ENCODE measurements around the gene NOTUM. TPM values are rescaled to one million over a fixed set of nuclear protein-coding genes. Genes with fewer than 3 reads are reported as not detected.

The NOTUM gene
- total and polyA plus RNA-seq, 2 donors (not counting 3 experiments of a cell fraction or from before 2014, with no cell fraction given): not detected

- H3K9me1 ChIP-seq (replicated peaks; ENCODE audit: control insufficient read depth, extremely low read depth, insufficient read depth, low read length): no peaks in the 10 kb centered on the region
- H3K4me2 ChIP-seq (ENCODE audit: insufficient read depth, low read length): peak overlapping the region; percentile 79
- intact Hi-C loops (cut with micrococcal nuclease): loop anchor here (1.0 to 2.0 kb wide), 3 partner anchors 16 to 40 kb away; partner anchors contain the start of genes ALYREF, ANAPC11, ARHGDIA and MAFG
- H3K36me3 ChIP-seq (ENCODE audit: control insufficient read depth in 2 of 2, extremely low read depth in 1 of 2, insufficient read depth in 2 of 2, low read length in 2 of 2): peaks cover 7 to 24% of the 10 kb centered on the region in 2 experiments
- dilution Hi-C loops (cut with MboI; ENCODE audit: extremely low pct_ligation_motif_present, low sequenced_read_pairs): no loop called here
- H3K79me2 ChIP-seq (ENCODE audit: control insufficient read depth, insufficient read depth, low read length): no peaks in the 10 kb centered on the region
- H3K9ac ChIP-seq (replicated peaks; ENCODE audit: extremely low read depth, insufficient read depth, low read length): peak overlapping the region; percentile 32
- no peak for FAIRE-seq
- peak overlapping the region; percentile 9 for H2AFZ ChIP-seq (ENCODE audit: low read depth, low read length)
- TF ChIP-seq MYC (IDR thresholded peaks at IDR 0.05; ENCODE audit: low read depth, low read length): no peak
- no peak for TF ChIP-seq EZH2 (IDR thresholded peaks at IDR 0.05; ENCODE audit: borderline replicate concordance, low read depth, low read length, severe bottlenecking)
- TF ChIP-seq, protein P1, sequence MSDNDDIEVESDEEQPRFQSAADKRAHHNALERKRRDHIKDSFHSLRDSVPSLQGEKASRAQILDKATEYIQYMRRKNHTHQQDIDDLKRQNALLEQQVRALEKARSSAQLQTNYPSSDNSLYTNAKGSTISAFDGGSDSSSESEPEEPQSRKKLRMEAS (IDR thresholded peaks at IDR 0.05; ENCODE audit: insufficient read depth, insufficient read length): no peak
- no peak for TF ChIP-seq GATA2 (IDR thresholded peaks at IDR 0.05; ENCODE audit: insufficient read depth, insufficient read length, low read depth, low read length)
- no peak for TF ChIP-seq POLR2A (IDR thresholded peaks at IDR 0.05; ENCODE audit: low read depth, low read length)
- no peak for TF ChIP-seq POLR2AphosphoS5 (IDR thresholded peaks at IDR 0.05; ENCODE audit: insufficient read depth, low read depth, low read length)
- TF ChIP-seq JUN (IDR thresholded peaks at IDR 0.05; ENCODE audit: borderline replicate concordance, insufficient read depth, insufficient read length, low read depth): no peak
- TF ChIP-seq, protein P2, sequence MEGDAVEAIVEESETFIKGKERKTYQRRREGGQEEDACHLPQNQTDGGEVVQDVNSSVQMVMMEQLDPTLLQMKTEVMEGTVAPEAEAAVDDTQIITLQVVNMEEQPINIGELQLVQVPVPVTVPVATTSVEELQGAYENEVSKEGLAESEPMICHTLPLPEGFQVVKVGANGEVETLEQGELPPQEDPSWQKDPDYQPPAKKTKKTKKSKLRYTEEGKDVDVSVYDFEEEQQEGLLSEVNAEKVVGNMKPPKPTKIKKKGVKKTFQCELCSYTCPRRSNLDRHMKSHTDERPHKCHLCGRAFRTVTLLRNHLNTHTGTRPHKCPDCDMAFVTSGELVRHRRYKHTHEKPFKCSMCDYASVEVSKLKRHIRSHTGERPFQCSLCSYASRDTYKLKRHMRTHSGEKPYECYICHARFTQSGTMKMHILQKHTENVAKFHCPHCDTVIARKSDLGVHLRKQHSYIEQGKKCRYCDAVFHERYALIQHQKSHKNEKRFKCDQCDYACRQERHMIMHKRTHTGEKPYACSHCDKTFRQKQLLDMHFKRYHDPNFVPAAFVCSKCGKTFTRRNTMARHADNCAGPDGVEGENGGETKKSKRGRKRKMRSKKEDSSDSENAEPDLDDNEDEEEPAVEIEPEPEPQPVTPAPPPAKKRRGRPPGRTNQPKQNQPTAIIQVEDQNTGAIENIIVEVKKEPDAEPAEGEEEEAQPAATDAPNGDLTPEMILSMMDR (IDR thresholded peaks at IDR 0.05; ENCODE audit: extremely low read depth in 1 of 2, insufficient read depth in 1 of 2, low read depth in 1 of 2, low read length in 2 of 2): no peak
- TF ChIP-seq FOS (IDR thresholded peaks at IDR 0.05; ENCODE audit: borderline replicate concordance, insufficient read depth, low read length): no peak
- H3K27ac ChIP-seq (ENCODE audit: insufficient read depth, low read depth, low read length): no peak overlapping the region
- POLR2A ChIA-PET: no interaction called here
- H4K20me1 ChIP-seq (replicated peaks; ENCODE audit: control insufficient read depth, extremely low read depth, insufficient read depth, low read length): no peaks in the 10 kb centered on the region
- no TSS peak for BruUV-seq (replicated peaks)
- peaks cover 6% of the 10 kb centered on the region for H3K4me1 ChIP-seq (ENCODE audit: control insufficient read depth, extremely low read depth, insufficient read depth, low read length)
- H3K4me3 ChIP-seq (replicated peaks in 1 of 3; ENCODE audit: insufficient read depth in 1 of 3, low read depth in 1 of 3, low read length in 3 of 3): peak overlapping the region; percentile 56 to 72 (median 67)
- DNase-seq (ENCODE audit: low read depth, low spot score): no peak
- CTCF ChIA-PET: interaction anchor here (0.8 to 1.0 kb wide), 2 partner anchors 12 to 17 kb away, joined by 5 to 6 read pairs; partner anchors contain the start of gene MAFG
- no peaks in the 10 kb centered on the region for H3K9me3 ChIP-seq (replicated peaks; ENCODE audit: control insufficient read depth, insufficient read depth, low read length)
- no peaks in the 10 kb centered on the region for H3K27me3 ChIP-seq (ENCODE audit: control insufficient read depth in 2 of 2, insufficient read depth in 2 of 2, low read length in 2 of 2)
Observed at GRCh38 chr17:81910840-81911276, 50.1 kb downstream of the NOTUM start.

Data from endothelial cell of umbilical vein (primary cell).